IMR-90 (cell line): Measurements from ENCODE around the gene MTMR3. TPM values are rescaled to one million over a fixed set of nuclear protein-coding genes. Genes with fewer than 3 reads are reported as not detected.

ENCODE experiments used
- ATAC-seq: fragments of 200-7000 bp; cut with Tn5 transposase; 2 replicates; pipeline ENCODE4 v1.9.1; 2020; ENCODE audit warnings: low read depth, mild to moderate bottlenecking, moderate library complexity
- BruUV-seq: library from RNA; stranded (reverse); fragments of 400-500 nt; replicated peaks from 2 replicates; lab custom pipeline; 2021; lab: Mats Ljungman, UMichigan
- CTCF ChIA-PET: fragments of 300-600 bp; formaldehyde crosslinking; extraction: SDS; loops from one replicate; lab custom pipeline; 2021; ENCODE audit warnings: antibody characterized with exemption; lab: Yijun Ruan, JAX
- POLR2A ChIA-PET: fragments of 300-600 bp; sonication (Branson Sonifier 250); formaldehyde crosslinking; loops from one replicate; lab custom pipeline; 2022; ENCODE audit warnings: antibody characterized with exemption; ENCODE audit not compliant: unreplicated experiment; lab: Charles Lee
- DNase-seq: peaks from one replicate; pipeline ENCODE4 v3.0.0; 2013
- H2AFZ ChIP-seq: replicated peaks from 2 replicates; pipeline ENCODE3; 2013; ENCODE audit warnings: low read length, mild to moderate bottlenecking; ENCODE audit not compliant: poor library complexity
- H2AK5ac ChIP-seq: 2 replicates; pipeline ENCODE4 v1.6.1; 2013; ENCODE audit warnings: low read depth, low read length, inconsistent platforms
- H2AK9ac ChIP-seq: replicated peaks from 2 replicates; pipeline ENCODE3; 2013; ENCODE audit warnings: mild to moderate bottlenecking, low read depth, low read length, moderate library complexity; ENCODE audit not compliant: poor library complexity
- H2BK120ac ChIP-seq: 2 replicates; pipeline ENCODE4 v1.6.1; 2013; ENCODE audit warnings: low read depth, low read length, inconsistent platforms
- H2BK15ac ChIP-seq: 3 replicates; pipeline ENCODE4 v1.6.1; 2013; ENCODE audit warnings: low read depth, low read length, inconsistent platforms
- H2BK20ac ChIP-seq: 2 replicates; pipeline ENCODE4 v1.6.1; 2013; ENCODE audit warnings: low read depth, mild to moderate bottlenecking, inconsistent platforms, low read length, moderate library complexity
- H2BK5ac ChIP-seq: 2 replicates; pipeline ENCODE4 v1.6.1; 2013; ENCODE audit warnings: mild to moderate bottlenecking, low read depth, low read length, inconsistent platforms; ENCODE audit not compliant: poor library complexity, severe bottlenecking
- H3K14ac ChIP-seq: replicated peaks from 2 replicates; pipeline ENCODE4 v1.6.1; 2013; ENCODE audit warnings: low read depth, low read length, inconsistent platforms
- H3K18ac ChIP-seq: 2 replicates; pipeline ENCODE4 v1.6.1; 2013; ENCODE audit warnings: low read depth, low read length, control low read depth
- H3K23ac ChIP-seq: 2 replicates; pipeline ENCODE4 v1.6.1; 2013; ENCODE audit warnings: low read depth, low read length, inconsistent platforms
- H3K27ac ChIP-seq: 2 replicates; pipeline ENCODE4 v1.5.1; 2013; ENCODE audit warnings: mild to moderate bottlenecking, control low read depth, low read length; ENCODE audit not compliant: insufficient read depth
- H3K27me3 ChIP-seq: 2 replicates; pipeline ENCODE4 v1.6.1; 2013; ENCODE audit warnings: low read length; ENCODE audit not compliant: control insufficient read depth, insufficient read depth
- H3K36me3 ChIP-seq: 2 replicates; pipeline ENCODE4 v1.6.1; 2013; ENCODE audit warnings: low read length, mixed read lengths; ENCODE audit not compliant: control insufficient read depth, insufficient read depth
- H3K4ac ChIP-seq: 2 replicates; pipeline ENCODE4 v1.6.1; 2013; ENCODE audit warnings: low read depth, low read length, inconsistent platforms
- H3K4me1 ChIP-seq: 2 replicates; pipeline ENCODE4 v1.6.1; 2013; ENCODE audit warnings: low read length, mixed read lengths; ENCODE audit not compliant: control insufficient read depth, insufficient read depth
- H3K4me2 ChIP-seq: 2 replicates; pipeline ENCODE4 v1.6.1; 2013; ENCODE audit warnings: low read depth, mild to moderate bottlenecking, control low read depth, low read length, moderate library complexity
- H3K4me3 ChIP-seq: 2 replicates; pipeline ENCODE4 v1.5.1; 2013; ENCODE audit warnings: low read depth, mild to moderate bottlenecking, control low read depth, low read length, moderate library complexity; ENCODE audit not compliant: insufficient read depth
- H3K56ac ChIP-seq: 2 replicates; pipeline ENCODE4 v1.6.1; 2013; ENCODE audit warnings: low read length, inconsistent platforms; ENCODE audit not compliant: insufficient read depth; ENCODE audit errors: extremely low read depth
- H3K79me1 ChIP-seq, 2 experiments: 2 replicates each; pipeline ENCODE4 v1.6.1; 2013; ENCODE audit warnings: low read length in 2 of 2, inconsistent platforms in 1 of 2, low read depth in 1 of 2
- H3K9ac ChIP-seq: 2 replicates; pipeline ENCODE4 v1.6.1; 2013; ENCODE audit warnings: low read depth, low read length, control low read depth
- H3K9me1 ChIP-seq: 2 replicates; pipeline ENCODE4 v1.6.1; 2013; ENCODE audit warnings: low read length, inconsistent platforms; ENCODE audit not compliant: insufficient read depth
- H3K9me3 ChIP-seq: 2 replicates; pipeline ENCODE4 v1.6.1; 2013; ENCODE audit warnings: low read length; ENCODE audit not compliant: control insufficient read depth, insufficient read depth
- H4K20me1 ChIP-seq: 2 replicates; pipeline ENCODE4 v1.6.1; 2013; ENCODE audit warnings: low read length, inconsistent platforms; ENCODE audit not compliant: insufficient read depth
- H4K5ac ChIP-seq: 2 replicates; pipeline ENCODE4 v1.6.1; 2013; ENCODE audit warnings: mild to moderate bottlenecking, low read depth, low read length, control low read depth
- H4K8ac ChIP-seq, 2 experiments: 2 replicates each; pipeline ENCODE4 v1.6.1; 2013; ENCODE audit warnings: low read depth in 2 of 2, low read length in 2 of 2, control low read depth in 1 of 2, inconsistent platforms in 1 of 2
- H4K91ac ChIP-seq: 2 replicates; pipeline ENCODE4 v1.6.1; 2013; ENCODE audit warnings: low read depth, low read length, inconsistent platforms; ENCODE audit not compliant: insufficient read depth
- MXI1 ChIP-seq: IDR thresholded peaks from 2 replicates; pipeline ENCODE4 v1.6.1; 2012; ENCODE audit warnings: low read depth, mild to moderate bottlenecking, low read length, moderate library complexity, borderline replicate concordance
- POLR2A ChIP-seq: IDR thresholded peaks from 2 replicates; pipeline ENCODE4 v1.6.1; 2012; ENCODE audit warnings: mild to moderate bottlenecking, low read depth, low read length
- RCOR1 ChIP-seq: IDR thresholded peaks from 2 replicates; pipeline ENCODE4 v1.6.1; 2012; ENCODE audit warnings: mild to moderate bottlenecking, low read length, improper control_type of control experiment; ENCODE audit not compliant: insufficient replicate concordance
- dilution Hi-C: fragments of 300-500 bp; cut with HindIII; formaldehyde crosslinking; loops from one replicate; pipeline ENCODE4 v1.14.3; 2018; ENCODE audit warnings: low sequenced_read_pairs; ENCODE audit not compliant: unreplicated experiment
- in situ Hi-C: fragments of 300-500 bp; cut with MboI; formaldehyde crosslinking; loops from 3 replicates; pipeline ENCODE4 v1.14.3; 2019; ENCODE audit warnings: low sequenced_read_pairs, inconsistent platforms, mixed read lengths
- intact Hi-C: fragments of 100-400 bp; cut with micrococcal nuclease; formaldehyde crosslinking; loops from 2 replicates; pipeline ENCODE4 v1.10.0; 2022
- polyA plus RNA-seq, 3 experiments: library from polyadenylated mRNA; depleted of rRNA; stranded (reverse); fragments of >200 nt; gene quantifications; 2 replicates each; pipeline ENCODE4 v1.2.3, GENCODE V29; 2012; ENCODE audit warnings: low replicate concordance in 1 of 3
- total RNA-seq: library from RNA; depleted of rRNA; stranded (reverse); fragments of >200 nt; gene quantifications from 2 replicates; pipeline ENCODE4 v1.2.3, GENCODE V29; 2012
- TF ChIP-seq, protein P1 (sequence below): conservative IDR thresholded peaks from 2 replicates; pipeline ENCODE4 v1.5.1; 2012; ENCODE audit warnings: mild to moderate bottlenecking, low read depth, low read length, improper control_type of control experiment

Gene MTMR3
- total and polyA plus RNA-seq, 2 of the 4 experiments (the other 2 are of a cell fraction), result 21.3 to 29.4 TPM

DNA sequence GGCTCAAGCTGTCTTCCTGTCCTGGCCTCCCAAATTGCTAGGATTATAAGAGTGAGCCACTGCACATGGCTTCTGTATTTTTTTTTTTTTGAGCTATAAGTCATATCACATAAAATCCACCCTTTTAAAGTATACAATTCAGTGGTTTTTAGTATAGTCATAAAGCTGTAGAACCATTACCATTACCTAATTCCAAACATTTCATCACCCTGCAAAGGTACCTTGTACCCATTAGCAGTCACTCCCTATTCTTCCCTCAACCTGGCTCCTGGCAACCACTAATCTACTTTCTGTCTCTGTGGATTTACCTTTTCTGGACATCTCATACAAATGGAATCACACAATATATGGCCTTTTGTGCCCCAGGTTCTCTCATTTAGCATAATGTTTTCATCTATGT is 84.5 kb downstream of the MTMR3 start:
- Histone ChIP-seq H3K4me1 (peaks cover 3% of the 10 kb centered on the region), H2BK15ac (no peak overlapping the region), H3K36me3 (peaks cover 4% of the 10 kb centered on the region), H3K4me3 (no peak overlapping the region), H4K8ac (no peak overlapping the region), H3K9ac (no peak overlapping the region), H2BK120ac (no peak overlapping the region), H3K4ac (no peak overlapping the region), H3K56ac (no peak overlapping the region), H3K9me1 (peaks cover 3% of the 10 kb centered on the region), H2BK20ac (no peak overlapping the region), H4K91ac (no peak overlapping the region), H2AFZ (no peak overlapping the region), H3K79me1 (peaks cover 24 to 63% of the 10 kb centered on the region in 2 experiments), H2AK5ac (no peak overlapping the region), H3K27ac (no peak overlapping the region), H2AK9ac (no peak overlapping the region), H4K5ac (no peak overlapping the region), H3K23ac (no peak overlapping the region), H3K9me3 (no peaks in the 10 kb centered on the region), H3K4me2 (no peak overlapping the region), H3K14ac (no peak overlapping the region), H3K27me3 (no peaks in the 10 kb centered on the region), H4K20me1 (peaks cover 21% of the 10 kb centered on the region; the same call in 1 of the 2 replicates), H2BK5ac (no peak overlapping the region), H3K18ac (no peak overlapping the region)
- intact Hi-C loops (no loop called here), in situ Hi-C loops (no loop called here), dilution Hi-C loops (no loop called here)
- TF ChIP-seq, protein P1, sequence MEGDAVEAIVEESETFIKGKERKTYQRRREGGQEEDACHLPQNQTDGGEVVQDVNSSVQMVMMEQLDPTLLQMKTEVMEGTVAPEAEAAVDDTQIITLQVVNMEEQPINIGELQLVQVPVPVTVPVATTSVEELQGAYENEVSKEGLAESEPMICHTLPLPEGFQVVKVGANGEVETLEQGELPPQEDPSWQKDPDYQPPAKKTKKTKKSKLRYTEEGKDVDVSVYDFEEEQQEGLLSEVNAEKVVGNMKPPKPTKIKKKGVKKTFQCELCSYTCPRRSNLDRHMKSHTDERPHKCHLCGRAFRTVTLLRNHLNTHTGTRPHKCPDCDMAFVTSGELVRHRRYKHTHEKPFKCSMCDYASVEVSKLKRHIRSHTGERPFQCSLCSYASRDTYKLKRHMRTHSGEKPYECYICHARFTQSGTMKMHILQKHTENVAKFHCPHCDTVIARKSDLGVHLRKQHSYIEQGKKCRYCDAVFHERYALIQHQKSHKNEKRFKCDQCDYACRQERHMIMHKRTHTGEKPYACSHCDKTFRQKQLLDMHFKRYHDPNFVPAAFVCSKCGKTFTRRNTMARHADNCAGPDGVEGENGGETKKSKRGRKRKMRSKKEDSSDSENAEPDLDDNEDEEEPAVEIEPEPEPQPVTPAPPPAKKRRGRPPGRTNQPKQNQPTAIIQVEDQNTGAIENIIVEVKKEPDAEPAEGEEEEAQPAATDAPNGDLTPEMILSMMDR, result no peak
- no peak for TF ChIP-seq MXI1
- no peak for TF ChIP-seq POLR2A
- no peak for TF ChIP-seq RCOR1
- no peak for DNase-seq
- no TSS peak for BruUV-seq
- ChIA-PET CTCF (interaction anchor here (0.7 kb wide), 1 partner anchor 20 kb away, joined by 3 read pairs; no protein-coding TSS in a partner anchor), POLR2A (no interaction called here)
- ATAC-seq, result no peak
